CD4-positive, alpha-beta memory T cell (primary cell): Measurements from ENCODE around the gene PPP1R12A. TPM values are rescaled to one million over a fixed set of nuclear protein-coding genes. Genes with fewer than 3 reads are reported as not detected.

Experiments used
- CTCF ChIA-PET: fragments of 350-600 bp; sonication (Branson Sonifier 250); formaldehyde crosslinking; loops from one replicate; lab custom pipeline; 2021; ENCODE audit warnings: inconsistent platforms; ENCODE audit not compliant: partially characterized antibody; lab: Charles Lee
- POLR2A ChIA-PET: fragments of 350-600 bp; sonication (Branson Sonifier 250); formaldehyde crosslinking; loops from one replicate; lab custom pipeline; 2021; ENCODE audit not compliant: partially characterized antibody; lab: Charles Lee
- DNase-seq, 5 donors: peaks; one replicate each; pipeline versions ENCODE4 v3.0.0 to v3.0.0-alpha.2; 2020 to 2022; ENCODE audit warnings: mixed read lengths in 1 of 5
- H3K27ac ChIP-seq: one replicate; pipeline ENCODE4 v1.7.0; 2013; ENCODE audit warnings: low read depth, low read length
- H3K27me3 ChIP-seq: 2 replicates; pipeline ENCODE4 v1.7.0; 2013; ENCODE audit warnings: mild to moderate bottlenecking, low read length, moderate library complexity; ENCODE audit not compliant: insufficient read depth
- H3K36me3 ChIP-seq: 2 replicates; pipeline ENCODE4 v1.7.0; 2013; ENCODE audit warnings: mild to moderate bottlenecking, low read length, moderate library complexity; ENCODE audit not compliant: insufficient read depth
- H3K4me1 ChIP-seq: 2 replicates; pipeline ENCODE4 v1.7.0; 2013; ENCODE audit warnings: mild to moderate bottlenecking, low read length, moderate library complexity; ENCODE audit not compliant: insufficient read depth
- H3K4me3 ChIP-seq, 2 donors: one replicate each; pipeline ENCODE4 v1.7.0; 2013; ENCODE audit warnings: low read length in 2 of 2, mild to moderate bottlenecking in 1 of 2
- H3K9me3 ChIP-seq, 2 donors: one replicate each; pipeline ENCODE4 v1.7.0; 2013; ENCODE audit warnings: low read length in 2 of 2, control low read depth in 1 of 2; ENCODE audit not compliant: control insufficient read depth in 1 of 2
- H3K27ac Mint-ChIP-seq, 7 donors: one replicate each; pipeline ENCODE4 v1.8.0; 2020 to 2021; ENCODE audit warnings: mixed read lengths in 7 of 7, mild to moderate bottlenecking in 6 of 7, inconsistent platforms in 3 of 7, moderate library complexity in 3 of 7
- H3K27me3 Mint-ChIP-seq, 2 donors: one replicate each; pipeline ENCODE4 v1.8.0; 2020 to 2021; ENCODE audit warnings: mixed read lengths in 2 of 2
- H3K36me3 Mint-ChIP-seq, 2 donors: one replicate each; pipeline ENCODE4 v1.8.0; 2020 to 2021; ENCODE audit warnings: mixed read lengths in 2 of 2, inconsistent platforms in 1 of 2, mild to moderate bottlenecking in 1 of 2
- H3K4me1 Mint-ChIP-seq, 4 donors: one replicate each; pipeline ENCODE4 v1.8.0; 2020 to 2021; ENCODE audit warnings: mixed read lengths in 4 of 4, mild to moderate bottlenecking in 1 of 4
- H3K4me3 Mint-ChIP-seq, 8 donors: one replicate each; pipeline ENCODE4 v1.8.0; 2020 to 2021; ENCODE audit warnings: mixed read lengths in 8 of 8, mild to moderate bottlenecking in 7 of 8, moderate library complexity in 6 of 8, inconsistent platforms in 3 of 8
- H3K9me3 Mint-ChIP-seq, 8 donors: one replicate each; pipeline ENCODE4 v1.8.0; 2020 to 2021; ENCODE audit warnings: mixed read lengths in 8 of 8, mild to moderate bottlenecking in 5 of 8, inconsistent platforms in 3 of 8, moderate library complexity in 1 of 8
- intact Hi-C: fragments of 100-400 bp; cut with micrococcal nuclease; formaldehyde crosslinking; loops from one replicate; pipeline ENCODE4 v1.15.1; 2023
- polyA plus RNA-seq, 2 donors: library from polyadenylated mRNA; unstranded; fragments of 300-500 nt; fragmentation: Illumina TruSeq; gene quantifications; one replicate each; pipeline ENCODE4 v1.2.3, GENCODE V29; 2021
- total RNA-seq, 2 experiments: library from RNA; stranded (reverse); gene quantifications; one replicate each; pipeline ENCODE4 v1.2.3, GENCODE V29; 2021

PPP1R12A gene
- total and polyA plus RNA-seq, 4 experiments from 2014 or later = 73.1 to 130 (median 128) TPM

DNA sequence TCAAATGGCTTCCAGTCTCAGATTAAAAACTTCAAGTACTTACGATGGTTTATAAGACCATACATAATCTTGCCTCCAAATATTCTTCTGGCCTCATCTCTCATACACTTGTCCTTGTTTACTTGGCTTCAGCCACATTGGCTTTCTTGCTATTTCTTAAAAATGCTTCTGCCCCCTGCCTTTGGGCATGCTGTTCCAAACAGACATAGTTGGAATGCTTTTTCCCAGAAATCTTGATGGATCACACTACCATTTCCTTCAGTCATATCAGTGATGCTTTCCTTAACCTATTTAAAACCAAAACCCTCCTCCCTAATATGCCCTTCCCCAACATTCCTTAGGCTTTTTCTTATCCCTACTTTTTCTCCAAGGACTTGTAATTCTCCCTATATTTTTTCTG, 169.7 kb downstream of the PPP1R12A start:
- H3K36me3 Mint-ChIP-seq = no peaks in the 10 kb centered on the region

DNA sequence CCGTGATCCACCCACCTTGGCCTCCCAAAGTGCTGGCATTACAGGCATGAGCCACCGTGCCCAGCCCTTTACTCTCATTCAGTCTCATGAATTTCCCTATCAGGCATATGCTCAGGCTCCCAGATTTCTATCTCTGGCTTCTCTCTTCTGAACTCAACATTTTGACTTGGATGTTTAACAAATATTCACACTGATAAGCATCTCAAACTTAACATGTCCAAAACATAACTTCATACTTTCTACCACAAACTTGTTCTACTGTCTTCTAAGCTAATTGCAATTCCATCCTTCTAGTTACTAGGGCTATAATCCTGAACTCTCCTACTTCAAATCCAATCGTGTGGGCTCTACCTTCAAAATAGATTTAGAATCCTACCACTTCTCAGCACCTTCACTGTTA, 170.3 kb downstream of the PPP1R12A start:
- no peak overlapping the region for H3K4me3 ChIP-seq
- ChIA-PET CTCF (no interaction called here), POLR2A (no interaction called here)
- no peak for DNase-seq
- H3K36me3 ChIP-seq = no peaks in the 10 kb centered on the region
- H3K27ac Mint-ChIP-seq = no peak overlapping the region
- no peaks in the 10 kb centered on the region for H3K4me1 Mint-ChIP-seq
- intact Hi-C loops = no loop called here
- H3K27me3 ChIP-seq = no peaks in the 10 kb centered on the region
- no peaks in the 10 kb centered on the region for H3K36me3 Mint-ChIP-seq
- H3K9me3 ChIP-seq = no peaks in the 10 kb centered on the region
- no peaks in the 10 kb centered on the region for H3K4me1 ChIP-seq
- no peak overlapping the region for H3K27ac ChIP-seq
- peaks cover 4 to 5% of the 10 kb centered on the region in 2 donors for H3K27me3 Mint-ChIP-seq
- H3K4me3 Mint-ChIP-seq = no peak overlapping the region
- peaks cover 0 to 8% (median 4%) of the 10 kb centered on the region in 8 donors for H3K9me3 Mint-ChIP-seq

More for the DNA sequence above, 169.7 kb downstream of the PPP1R12A start:
- Histone ChIP-seq H3K4me3 (no peak overlapping the region), H3K36me3 (no peaks in the 10 kb centered on the region), H3K27ac (no peak overlapping the region), H3K27me3 (no peaks in the 10 kb centered on the region), H3K4me1 (no peaks in the 10 kb centered on the region), H3K9me3 (no peaks in the 10 kb centered on the region)
- no peak for DNase-seq
- intact Hi-C loops = no loop called here
- no peak overlapping the region for H3K4me3 Mint-ChIP-seq
- H3K27me3 Mint-ChIP-seq = peaks cover 2 to 5% of the 10 kb centered on the region in 2 donors
- CTCF ChIA-PET = no interaction called here
- no peak overlapping the region for H3K27ac Mint-ChIP-seq
- POLR2A ChIA-PET = no interaction called here
- peaks cover 0 to 2% (median 0%) of the 10 kb centered on the region in 4 donors for H3K4me1 Mint-ChIP-seq
- H3K9me3 Mint-ChIP-seq = peaks cover 0 to 5% (median 2%) of the 10 kb centered on the region in 8 donors

DNA sequence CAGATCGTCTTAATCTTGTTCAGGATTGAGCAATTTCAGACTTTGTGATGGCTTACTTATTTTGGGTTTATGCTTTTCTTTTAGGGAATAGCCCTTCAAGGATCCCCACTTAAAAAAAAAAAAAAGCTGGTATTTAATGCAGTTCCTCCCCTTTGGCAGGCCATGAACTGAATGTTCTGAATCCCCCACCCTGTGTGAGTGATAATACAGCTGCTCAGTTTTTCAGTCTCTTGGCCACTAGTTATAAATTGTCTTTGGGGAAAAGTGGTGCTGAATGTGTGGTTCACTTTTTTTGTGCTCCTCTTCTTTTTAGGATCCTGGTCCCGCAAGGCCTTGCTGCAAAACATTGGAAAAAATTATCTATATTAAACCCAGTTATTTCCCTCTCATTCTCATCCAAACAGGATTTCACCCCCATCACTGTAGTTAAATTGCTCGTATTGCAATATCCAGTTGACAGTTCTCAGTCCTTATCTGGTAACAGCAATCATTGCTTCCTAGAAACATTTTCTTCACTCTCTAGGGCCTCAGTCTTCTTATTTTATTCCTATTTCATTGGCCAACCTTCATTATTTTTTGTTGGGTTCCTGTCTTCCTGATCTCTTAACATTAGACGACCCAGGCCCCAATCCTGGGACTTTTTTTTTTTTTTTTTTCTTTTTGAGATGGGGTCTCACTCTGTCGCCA, 171.0 kb downstream of the PPP1R12A start:
- Histone ChIP-seq H3K9me3 (no peaks in the 10 kb centered on the region), H3K27ac (no peak overlapping the region), H3K36me3 (no peaks in the 10 kb centered on the region), H3K4me3 (no peak overlapping the region), H3K27me3 (no peaks in the 10 kb centered on the region), H3K4me1 (no peaks in the 10 kb centered on the region)
- Mint-ChIP-seq H3K27me3 (peaks cover 5 to 7% of the 10 kb centered on the region in 2 donors), H3K4me1 (no peaks in the 10 kb centered on the region), H3K27ac (no peak overlapping the region), H3K9me3 (peaks cover 0 to 10% (median 7%) of the 10 kb centered on the region in 8 donors), H3K4me3 (no peak overlapping the region), H3K36me3 (no peaks in the 10 kb centered on the region)
- CTCF ChIA-PET = no interaction called here
- DNase-seq = no peak
- POLR2A ChIA-PET = no interaction called here
- intact Hi-C loops = no loop called here

DNA sequence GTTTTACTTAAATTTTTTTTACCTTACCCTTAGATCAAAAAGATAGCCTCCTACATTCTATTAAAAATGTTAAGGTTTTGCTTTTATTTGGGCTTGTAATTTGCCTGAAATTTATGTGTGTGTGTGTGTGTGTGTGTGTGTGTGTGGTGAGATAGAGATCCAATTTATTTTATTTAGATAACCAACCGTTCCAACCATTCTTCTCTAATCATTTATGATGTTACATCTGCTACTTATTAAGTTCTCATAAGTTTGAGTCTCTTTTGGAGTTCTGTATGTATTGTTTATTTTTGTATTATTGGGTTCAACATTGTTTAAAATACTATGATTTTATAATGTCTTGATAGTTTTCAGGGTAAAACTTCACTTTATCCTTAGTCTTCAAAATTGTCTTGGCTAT, 173.6 kb downstream of the PPP1R12A start:
- no peak for DNase-seq
- H3K4me1 Mint-ChIP-seq = no peaks in the 10 kb centered on the region
- intact Hi-C loops = no loop called here
- peaks cover 2 to 20% (median 14%) of the 10 kb centered on the region in 8 donors for H3K9me3 Mint-ChIP-seq
- H3K4me3 ChIP-seq = no peak overlapping the region
- no peaks in the 10 kb centered on the region for H3K36me3 Mint-ChIP-seq
- no peak overlapping the region for H3K4me3 Mint-ChIP-seq
- H3K27me3 ChIP-seq = no peaks in the 10 kb centered on the region
- peaks cover 0 to 3% of the 10 kb centered on the region in 2 donors for H3K9me3 ChIP-seq
- H3K27ac Mint-ChIP-seq = no peak overlapping the region
- ChIA-PET POLR2A (no interaction called here), CTCF (no interaction called here)
- H3K36me3 ChIP-seq = no peaks in the 10 kb centered on the region
- no peak overlapping the region for H3K27ac ChIP-seq
- no peaks in the 10 kb centered on the region for H3K4me1 ChIP-seq
- peaks cover 5 to 7% of the 10 kb centered on the region in 2 donors for H3K27me3 Mint-ChIP-seq

DNA sequence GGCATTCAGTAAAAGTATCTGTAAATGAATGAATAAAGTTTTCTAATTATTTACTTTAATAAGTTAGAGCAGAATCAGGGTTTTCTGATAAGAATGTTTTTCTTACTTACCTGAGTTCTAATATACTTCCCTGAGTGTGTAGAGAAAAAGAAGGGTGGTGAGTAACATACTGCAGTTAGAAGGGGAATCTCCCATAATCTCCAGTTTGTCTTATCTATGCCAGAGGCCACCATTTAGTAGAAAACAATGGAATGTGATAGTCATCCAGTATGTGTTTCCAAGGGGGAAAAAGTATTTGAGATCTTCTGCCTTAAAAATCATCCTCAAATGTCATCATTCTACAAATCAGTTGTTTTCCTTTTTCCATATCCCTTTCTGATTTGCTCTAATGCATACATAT, 187.6 kb downstream of the PPP1R12A start:
- no peaks in the 10 kb centered on the region for H3K9me3 ChIP-seq
- no peaks in the 10 kb centered on the region for H3K4me1 ChIP-seq
- ChIA-PET POLR2A (no interaction called here), CTCF (no interaction called here)
- H3K27ac ChIP-seq = no peak overlapping the region
- H3K36me3 Mint-ChIP-seq = no peaks in the 10 kb centered on the region
- no peak overlapping the region for H3K4me3 Mint-ChIP-seq
- H3K36me3 ChIP-seq = no peaks in the 10 kb centered on the region
- intact Hi-C loops = no loop called here
- H3K9me3 Mint-ChIP-seq = peaks cover 0 to 14% (median 3%) of the 10 kb centered on the region in 8 donors
- H3K4me1 Mint-ChIP-seq = no peaks in the 10 kb centered on the region
- no peak for DNase-seq
- no peak overlapping the region for H3K4me3 ChIP-seq
- H3K27ac Mint-ChIP-seq = no peak overlapping the region
- peaks cover 2 to 7% of the 10 kb centered on the region in 2 donors for H3K27me3 Mint-ChIP-seq
- H3K27me3 ChIP-seq = no peaks in the 10 kb centered on the region

DNA sequence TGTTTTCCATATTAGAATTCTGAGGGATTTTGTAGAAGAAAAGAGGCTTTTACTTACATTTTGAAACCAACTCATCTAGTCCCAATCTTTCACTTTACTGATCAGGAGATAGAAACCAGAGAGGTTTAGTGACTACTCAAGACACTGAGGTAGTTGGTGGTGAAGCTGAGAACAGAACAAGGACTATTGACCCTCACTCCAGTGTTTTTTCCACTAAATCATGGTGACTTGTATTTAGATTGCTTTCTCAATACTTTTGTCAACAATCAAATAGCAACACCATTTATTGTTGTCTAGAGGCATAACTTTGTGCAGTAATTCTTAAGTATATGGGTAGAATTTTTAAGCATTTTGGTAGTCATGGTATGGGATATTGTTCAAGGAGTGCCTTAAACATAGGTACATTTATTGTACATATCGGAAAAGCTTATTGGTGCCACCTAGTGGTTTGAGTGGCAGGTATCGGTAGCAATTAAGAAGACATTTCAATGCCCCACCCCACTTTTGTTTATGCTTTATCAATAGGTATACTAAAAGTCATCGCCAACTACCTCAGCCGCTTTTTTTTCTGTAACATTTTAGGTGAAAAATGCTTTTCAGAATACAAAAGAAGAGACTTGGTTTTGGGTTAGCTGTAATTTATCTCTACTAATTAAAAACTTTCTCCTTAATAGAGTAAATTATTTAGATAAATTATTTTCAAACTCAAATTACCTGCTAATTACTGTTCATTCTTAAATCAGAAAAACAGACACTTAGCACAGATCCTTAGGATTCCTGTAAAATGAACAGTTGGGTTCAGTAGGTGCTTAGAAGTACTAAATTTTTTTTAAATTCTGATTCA, 196.8 kb downstream of the PPP1R12A start:
- no peak overlapping the region for H3K27ac Mint-ChIP-seq
- no peak overlapping the region for H3K27ac ChIP-seq
- H3K4me3 ChIP-seq = no peak overlapping the region
- H3K4me1 Mint-ChIP-seq = no peaks in the 10 kb centered on the region
- no peaks in the 10 kb centered on the region for H3K36me3 ChIP-seq
- DNase-seq = peak in 4 of 5 donors; percentile 19 to 29 (median 20)
- ChIA-PET CTCF (interaction anchor here (1.0 to 1.2 kb wide), 3 partner anchors 12 to 185 kb away, joined by 4 read pairs; no protein-coding TSS in a partner anchor), POLR2A (no interaction called here)
- H3K9me3 ChIP-seq = no peaks in the 10 kb centered on the region
- intact Hi-C loops = loop anchor here (1.0 to 5.0 kb wide), 2 partner anchors 190 to 1591 kb away; no protein-coding TSS in a partner anchor
- H3K9me3 Mint-ChIP-seq = no peaks in the 10 kb centered on the region
- no peaks in the 10 kb centered on the region for H3K36me3 Mint-ChIP-seq
- peaks cover 6 to 13% of the 10 kb centered on the region in 2 donors for H3K27me3 Mint-ChIP-seq
- peaks cover 5% of the 10 kb centered on the region for H3K27me3 ChIP-seq
- H3K4me1 ChIP-seq = no peaks in the 10 kb centered on the region
- no peak overlapping the region for H3K4me3 Mint-ChIP-seq

DNA sequence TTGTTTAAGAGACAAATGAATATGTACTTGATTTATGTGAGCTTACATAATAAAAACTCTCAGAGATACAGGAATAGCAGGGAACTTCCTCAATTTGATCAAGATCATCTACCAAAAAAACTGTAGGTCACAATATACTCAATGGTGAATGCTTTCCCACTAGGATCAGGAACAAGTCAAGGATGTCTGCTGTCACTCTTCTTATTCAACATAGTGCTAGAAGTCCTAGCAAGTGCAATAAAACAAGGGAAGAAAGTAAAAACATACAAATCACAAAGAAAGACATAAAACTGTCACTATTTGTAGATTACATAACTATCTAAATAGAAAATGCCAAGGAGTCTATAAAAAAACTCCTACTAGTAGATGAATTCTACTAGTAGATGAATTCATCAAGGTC, 202.3 kb downstream of the PPP1R12A start:
- H3K27me3 ChIP-seq = peaks cover under 1% of the 10 kb centered on the region
- DNase-seq = no peak
- H3K4me3 ChIP-seq = no peak overlapping the region
- Mint-ChIP-seq H3K9me3 (peaks cover 0 to 2% (median 0%) of the 10 kb centered on the region in 8 donors), H3K27me3 (peaks cover 10% of the 10 kb centered on the region in 2 donors), H3K27ac (no peak overlapping the region), H3K36me3 (no peaks in the 10 kb centered on the region), H3K4me1 (no peaks in the 10 kb centered on the region), H3K4me3 (no peak overlapping the region)
- H3K27ac ChIP-seq = no peak overlapping the region
- ChIA-PET POLR2A (no interaction called here), CTCF (no interaction called here)
- no peaks in the 10 kb centered on the region for H3K4me1 ChIP-seq
- no peaks in the 10 kb centered on the region for H3K36me3 ChIP-seq
- no peaks in the 10 kb centered on the region for H3K9me3 ChIP-seq
- intact Hi-C loops = no loop called here
